ENCODE results near the gene ANKRD37. TPM values are rescaled to one million over a fixed set of nuclear protein-coding genes. Genes with fewer than 3 reads are reported as not detected.

The ANKRD37 gene
- total RNA-seq, 2 donors from 2014 or later, result 16.1 to 19.1 TPM

DNA sequence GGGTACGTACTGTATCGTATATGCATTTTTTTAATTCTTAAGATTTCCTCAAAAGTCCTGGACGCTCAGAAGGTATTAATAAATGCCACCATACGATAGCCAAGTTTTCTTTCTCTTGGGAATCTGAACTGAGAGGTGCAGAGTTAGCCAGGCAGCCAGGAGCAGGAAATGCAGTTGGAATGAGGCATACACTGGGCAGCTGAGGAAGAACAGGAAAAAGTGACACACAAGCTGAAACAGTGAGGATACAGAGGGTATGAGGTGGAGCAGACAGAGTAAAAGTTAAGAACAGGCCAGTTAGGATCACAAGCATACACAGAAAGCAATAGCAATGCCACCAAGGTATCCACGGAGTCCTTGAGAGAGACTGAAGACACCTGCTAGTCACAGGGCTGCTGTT is 15.8 kb downstream of the ANKRD37 start:
- no peak for ATAC-seq
- H3K36me3 Mint-ChIP-seq (ENCODE audit: low read depth), result peaks cover 10% of the 10 kb centered on the region
- H3K4me1 Mint-ChIP-seq, result peaks cover 4% of the 10 kb centered on the region

DNA sequence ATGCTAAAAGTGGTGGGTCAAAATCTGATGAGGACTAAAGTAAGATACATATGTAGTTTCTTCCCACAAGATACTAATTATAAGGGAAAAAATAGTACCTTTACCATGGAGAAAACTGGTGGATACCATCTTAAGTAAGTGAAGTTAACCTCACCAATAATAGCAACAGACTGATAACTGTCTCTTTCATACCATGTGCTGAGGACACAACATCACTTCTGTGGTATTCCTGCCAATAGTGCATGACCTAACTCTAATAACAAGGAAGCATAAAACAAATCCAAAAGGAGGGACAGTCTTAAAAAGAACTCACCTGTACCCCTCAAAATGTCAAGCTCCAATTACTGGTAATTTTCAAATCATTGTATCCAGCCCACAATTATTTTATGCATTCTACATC is 20.3 kb downstream of the ANKRD37 start:
- Mint-ChIP-seq H3K27ac (no peak overlapping the region), H3K36me3 (ENCODE audit: low read depth) (peaks cover 16% of the 10 kb centered on the region), H3K4me3 (no peak overlapping the region), H3K4me1 (peaks cover 17% of the 10 kb centered on the region), H3K27me3 (no peaks in the 10 kb centered on the region)
- no peak for ATAC-seq
- DNase-seq, result no peak
- no peaks in the 10 kb centered on the region for H3K9me3 ChIP-seq (ENCODE audit: control insufficient read depth, low read length, poor library complexity, severe bottlenecking)

More for the DNA sequence above, 15.8 kb downstream of the ANKRD37 start:
- Mint-ChIP-seq H3K4me3 (no peak overlapping the region), H3K27ac (no peak overlapping the region), H3K27me3 (no peaks in the 10 kb centered on the region)
- no peak for DNase-seq
- no peaks in the 10 kb centered on the region for H3K9me3 ChIP-seq (ENCODE audit: control insufficient read depth, low read length, poor library complexity, severe bottlenecking)

DNA sequence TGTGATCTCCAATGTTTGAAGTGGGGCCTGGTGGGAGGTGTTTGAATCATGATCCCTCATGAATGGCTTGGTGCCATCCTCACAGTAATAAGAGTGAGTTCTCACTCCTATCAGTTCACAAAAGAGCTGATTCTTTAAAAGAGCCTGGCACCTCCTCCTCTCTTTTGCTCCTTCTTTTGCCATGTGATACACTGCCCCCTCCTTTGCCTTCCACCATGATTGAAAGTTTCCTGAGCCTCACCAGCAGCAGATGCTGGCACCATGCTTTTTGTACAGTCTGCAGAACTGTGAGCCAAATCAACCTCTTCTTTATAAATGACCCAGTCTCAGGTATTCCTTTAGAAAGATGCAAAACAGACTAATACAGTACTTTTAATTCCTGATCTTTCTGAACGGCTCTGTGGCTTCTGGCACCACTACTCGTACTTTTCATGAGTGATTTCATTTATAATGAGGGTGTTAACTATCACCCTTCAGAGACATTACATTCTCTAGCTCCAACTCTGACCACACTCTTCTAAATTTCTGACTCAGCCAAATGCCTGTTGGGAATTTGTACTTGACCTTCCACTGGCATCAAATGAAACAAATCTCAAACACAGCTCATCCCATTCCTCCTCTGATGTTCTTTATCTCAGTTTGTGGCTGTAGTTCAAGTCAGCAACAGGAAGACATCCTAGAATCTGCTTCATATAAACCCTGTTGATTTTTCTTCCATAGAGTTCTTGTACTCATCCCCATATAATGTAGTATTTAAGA is 24.9 kb downstream of the ANKRD37 start:
- no peak for ATAC-seq
- H3K36me3 Mint-ChIP-seq (ENCODE audit: low read depth), result peaks cover 19% of the 10 kb centered on the region
- H3K27ac Mint-ChIP-seq, result no peak overlapping the region
- no peaks in the 10 kb centered on the region for H3K9me3 ChIP-seq (ENCODE audit: control insufficient read depth, low read length, poor library complexity, severe bottlenecking)
- peaks cover 38% of the 10 kb centered on the region for H3K4me1 Mint-ChIP-seq
- no peak overlapping the region for H3K4me3 Mint-ChIP-seq
- no peak for DNase-seq
- H3K27me3 Mint-ChIP-seq, result no peaks in the 10 kb centered on the region

DNA sequence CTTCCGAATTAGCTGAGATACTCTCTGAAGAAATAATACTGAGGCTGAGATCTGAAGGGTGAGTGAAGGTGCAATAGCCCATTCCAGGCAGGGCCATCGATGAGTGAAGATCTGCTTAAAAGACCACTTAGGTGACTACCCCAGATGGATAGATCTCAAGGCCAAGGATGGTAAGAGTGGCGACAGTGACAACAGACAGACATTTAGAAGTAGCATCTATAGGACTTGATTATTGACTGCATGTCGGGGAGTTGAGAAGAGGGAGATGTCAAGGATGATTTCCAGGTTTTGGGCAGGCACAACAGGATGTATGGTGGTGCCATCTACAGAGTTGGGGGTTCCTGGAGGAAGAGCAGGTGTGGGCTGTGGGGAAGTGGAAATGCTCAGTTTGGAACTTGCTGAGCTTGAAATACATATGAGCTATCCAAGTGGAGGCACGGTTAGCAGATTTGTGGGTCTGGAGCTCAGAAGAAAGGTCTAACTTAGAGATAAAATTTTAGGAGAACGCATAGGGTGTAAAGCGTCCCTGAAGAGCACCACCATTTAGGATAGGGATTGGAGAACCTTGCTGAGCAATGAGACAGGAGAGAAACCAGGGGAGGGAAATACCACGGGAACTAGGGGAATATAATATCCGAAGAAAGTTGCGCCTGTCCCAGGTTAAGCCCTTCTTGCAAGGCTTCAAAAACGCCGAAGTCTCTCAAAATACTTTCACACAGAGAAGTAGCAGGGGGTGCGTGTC is 28.4 kb downstream of the ANKRD37 start:
- Mint-ChIP-seq H3K36me3 (ENCODE audit: low read depth) (peaks cover 11% of the 10 kb centered on the region), H3K4me3 (peak overlapping the region; percentile 98), H3K27me3 (peaks cover 6% of the 10 kb centered on the region), H3K27ac (peak overlapping the region; percentile 100), H3K4me1 (peaks cover 28% of the 10 kb centered on the region)
- no peaks in the 10 kb centered on the region for H3K9me3 ChIP-seq (ENCODE audit: control insufficient read depth, low read length, poor library complexity, severe bottlenecking)
- no peak for DNase-seq
- no peak for ATAC-seq

DNA sequence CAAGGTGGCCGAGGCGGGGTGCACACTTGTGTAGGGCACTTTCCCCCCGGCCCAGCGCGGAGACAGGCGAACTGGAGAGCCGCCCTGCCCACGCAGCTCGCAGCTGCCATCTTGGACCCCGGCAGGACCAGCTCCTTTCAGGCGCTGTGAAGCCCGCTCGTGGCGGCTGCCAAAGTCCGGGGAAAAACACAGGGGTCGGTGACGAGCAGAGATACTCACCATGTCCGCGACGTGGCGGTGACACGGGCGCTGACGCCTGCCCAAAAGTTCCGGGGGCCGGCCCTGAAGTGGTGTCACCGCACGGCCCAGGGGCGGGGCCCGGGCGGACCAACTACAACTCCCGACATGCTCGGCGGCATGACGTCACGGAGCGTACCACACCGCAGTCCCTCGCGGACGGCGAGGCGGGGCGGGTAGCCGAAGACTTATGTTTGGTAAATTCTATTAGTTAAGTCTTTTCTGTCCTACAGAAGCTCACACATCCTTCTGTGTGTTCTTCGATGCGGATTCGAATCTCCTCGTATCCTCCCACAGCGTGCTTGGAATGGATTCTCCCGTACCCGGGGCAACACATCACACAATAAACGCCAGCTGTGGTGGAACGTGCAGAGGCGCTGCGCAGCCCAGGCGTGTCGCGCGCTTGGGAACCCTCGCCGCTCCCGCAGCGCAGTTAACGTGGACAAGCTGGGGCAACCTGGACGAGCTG is 29.2 kb downstream of the ANKRD37 start, which contains the start of gene UFSP2:
TSS of gene UFSP2 (minus strand) at position 318 of the 706 bp plus-strand sequence. CDS start at position 222, 96 bp downstream.
- DNase-seq (peak; percentile 84 to 89 (median 86)), ATAC-seq (peak; percentile 89)
- H3K4me1 Mint-ChIP-seq, result peaks cover 28% of the 10 kb centered on the region
- H3K27ac Mint-ChIP-seq, result peak within 1 kb of the TSS; percentile 100
- H3K9me3 ChIP-seq (ENCODE audit: control insufficient read depth, low read length, poor library complexity, severe bottlenecking), result no peaks in the 10 kb centered on the region
- peaks cover 6% of the 10 kb centered on the region for H3K27me3 Mint-ChIP-seq
- H3K36me3 Mint-ChIP-seq (ENCODE audit: low read depth), result peaks cover 11% of the 10 kb centered on the region
- H3K4me3 Mint-ChIP-seq, result peak within 1 kb of the TSS; percentile 98

DNA sequence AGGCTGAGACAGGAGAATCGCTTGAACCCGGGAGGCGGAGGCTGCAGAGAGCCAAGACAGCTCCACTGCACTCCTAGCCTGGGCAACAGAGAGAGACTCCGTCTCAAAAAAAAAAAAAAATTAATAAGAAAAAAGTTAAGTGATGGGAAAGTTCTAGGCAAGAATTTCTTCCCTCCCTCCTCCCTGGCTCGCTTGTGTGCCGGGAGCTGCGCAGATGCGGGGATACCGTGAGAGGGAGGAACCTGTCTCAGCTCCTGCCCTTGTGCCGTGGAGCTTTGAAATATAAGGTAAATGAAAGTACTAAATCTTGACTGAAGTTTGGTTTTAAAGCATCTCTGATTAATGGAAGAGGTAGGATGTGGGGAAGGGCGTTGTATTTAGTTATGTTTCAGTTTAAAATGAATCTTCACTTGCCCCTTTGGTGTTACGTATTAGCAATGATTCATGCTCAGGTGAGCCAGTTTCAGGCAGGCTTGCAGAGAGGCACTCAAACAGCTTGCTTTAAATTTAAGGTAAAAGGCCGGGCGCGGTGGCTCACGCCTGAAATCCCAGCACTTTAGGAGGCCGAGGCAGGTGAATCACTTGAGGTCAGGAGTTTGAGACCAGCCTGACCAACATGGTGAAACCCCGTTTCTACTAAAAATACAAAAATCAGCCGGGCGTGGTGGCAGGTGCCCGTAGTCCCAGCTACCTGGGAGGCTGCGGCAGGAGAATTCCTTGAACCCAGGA is 30.5 kb downstream of the ANKRD37 start:
- Mint-ChIP-seq H3K4me1 (peaks cover 20% of the 10 kb centered on the region), H3K36me3 (ENCODE audit: low read depth) (peaks cover 5% of the 10 kb centered on the region), H3K27me3 (peaks cover 12% of the 10 kb centered on the region), H3K27ac (peak overlapping the region; percentile 100), H3K4me3 (peak overlapping the region; percentile 39)
- H3K9me3 ChIP-seq (ENCODE audit: control insufficient read depth, low read length, poor library complexity, severe bottlenecking), result no peaks in the 10 kb centered on the region
- DNase-seq, result no peak
- no peak for ATAC-seq

DNA sequence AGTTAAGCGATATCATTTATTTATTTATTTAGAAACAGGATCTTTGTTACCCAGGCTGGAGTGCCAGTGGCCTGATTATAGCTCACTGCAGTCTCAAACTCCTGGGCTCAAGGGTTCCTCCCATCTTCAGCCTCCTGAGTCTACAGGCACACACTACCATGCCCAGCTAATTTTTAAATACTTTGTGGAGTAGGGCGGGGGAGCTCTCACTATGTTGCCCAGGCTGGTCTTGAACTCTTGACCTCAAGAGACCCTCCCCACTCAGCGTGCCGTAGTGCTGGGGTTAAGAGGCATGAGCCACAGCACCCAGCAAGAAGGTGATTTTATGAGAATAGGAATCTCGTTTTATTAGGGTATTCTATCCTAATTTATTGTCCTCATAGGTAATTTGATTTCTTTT is 33.0 kb downstream of the ANKRD37 start:
- H3K4me3 Mint-ChIP-seq, result no peak overlapping the region
- DNase-seq, result no peak
- peaks cover 12% of the 10 kb centered on the region for H3K27me3 Mint-ChIP-seq
- no peak overlapping the region for H3K27ac Mint-ChIP-seq
- H3K4me1 Mint-ChIP-seq, result peaks cover 12% of the 10 kb centered on the region
- ATAC-seq, result no peak
- peaks cover 5% of the 10 kb centered on the region for H3K36me3 Mint-ChIP-seq (ENCODE audit: low read depth)
- H3K9me3 ChIP-seq (ENCODE audit: control insufficient read depth, low read length, poor library complexity, severe bottlenecking), result no peaks in the 10 kb centered on the region

DNA sequence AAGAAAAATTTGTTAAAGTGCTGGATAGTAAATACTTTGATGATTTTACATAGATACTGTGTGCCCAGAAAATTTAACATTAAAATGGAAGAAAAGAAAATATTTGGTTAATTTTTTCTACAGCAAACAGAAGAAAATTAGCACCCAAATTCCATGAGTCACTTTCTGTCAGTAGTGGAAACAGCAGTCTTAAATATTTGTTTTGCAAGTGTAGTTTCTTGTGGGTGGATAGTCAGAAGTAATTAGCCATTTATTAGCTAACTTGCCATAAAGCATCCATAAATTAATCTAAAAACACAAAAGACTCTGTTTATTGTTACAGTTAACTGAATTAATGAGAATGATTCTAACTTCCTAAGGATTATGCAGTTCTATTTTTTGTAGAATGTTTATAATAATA is 38.8 kb downstream of the ANKRD37 start:
- ATAC-seq (no peak), DNase-seq (no peak)
- H3K4me3 Mint-ChIP-seq, result no peak overlapping the region
- no peaks in the 10 kb centered on the region for H3K4me1 Mint-ChIP-seq
- peaks cover 6% of the 10 kb centered on the region for H3K27me3 Mint-ChIP-seq
- H3K9me3 ChIP-seq (ENCODE audit: control insufficient read depth, low read length, poor library complexity, severe bottlenecking), result no peaks in the 10 kb centered on the region
- H3K27ac Mint-ChIP-seq, result no peak overlapping the region
- H3K36me3 Mint-ChIP-seq (ENCODE audit: low read depth), result no peaks in the 10 kb centered on the region

DNA sequence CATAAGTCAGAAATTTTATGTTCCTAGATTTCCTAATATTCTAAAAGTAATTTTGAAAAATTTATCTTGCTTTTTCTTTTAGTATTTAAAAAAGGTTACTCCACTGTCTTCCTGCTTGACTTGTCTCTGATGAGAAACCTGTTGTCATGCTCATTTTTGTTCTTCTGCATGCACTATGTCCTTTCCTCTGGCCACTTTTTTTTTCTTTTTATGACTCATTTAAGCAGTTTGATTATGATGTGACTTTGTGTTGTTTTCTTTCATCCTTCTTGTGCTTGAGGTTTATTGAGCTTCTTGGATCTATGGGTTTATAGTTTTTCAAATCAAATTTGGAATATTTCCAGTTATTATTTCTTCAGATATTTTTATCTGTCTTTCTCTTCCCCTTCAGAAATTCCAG is 41.2 kb downstream of the ANKRD37 start:
- ATAC-seq, result no peak
- H3K27ac Mint-ChIP-seq, result no peak overlapping the region
- H3K9me3 ChIP-seq (ENCODE audit: control insufficient read depth, low read length, poor library complexity, severe bottlenecking), result no peaks in the 10 kb centered on the region
- H3K36me3 Mint-ChIP-seq (ENCODE audit: low read depth), result no peaks in the 10 kb centered on the region
- no peaks in the 10 kb centered on the region for H3K4me1 Mint-ChIP-seq
- H3K4me3 Mint-ChIP-seq, result no peak overlapping the region
- no peaks in the 10 kb centered on the region for H3K27me3 Mint-ChIP-seq
- no peak for DNase-seq

DNA sequence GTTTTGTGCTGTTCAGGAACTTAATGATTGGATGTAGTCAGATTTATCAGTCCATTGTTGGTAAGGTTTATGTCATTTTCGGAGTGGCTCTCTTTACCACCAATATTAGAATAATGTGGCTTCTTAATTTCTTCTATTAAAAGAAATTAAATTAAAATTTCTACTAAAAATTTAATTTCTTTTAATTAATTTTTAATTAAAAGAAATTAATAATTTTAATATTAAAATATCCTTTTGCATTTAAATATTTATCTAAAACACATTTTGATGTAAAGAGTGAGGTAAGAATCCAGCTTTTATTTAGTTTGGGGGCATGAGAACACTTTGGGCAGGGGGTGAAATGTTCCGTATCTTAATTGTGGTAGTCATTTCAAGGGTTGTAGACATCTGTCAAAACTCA is 44.8 kb downstream of the ANKRD37 start:
- no peaks in the 10 kb centered on the region for H3K36me3 Mint-ChIP-seq (ENCODE audit: low read depth)
- no peaks in the 10 kb centered on the region for H3K27me3 Mint-ChIP-seq
- H3K9me3 ChIP-seq (ENCODE audit: control insufficient read depth, low read length, poor library complexity, severe bottlenecking), result no peaks in the 10 kb centered on the region
- H3K27ac Mint-ChIP-seq, result no peak overlapping the region
- no peaks in the 10 kb centered on the region for H3K4me1 Mint-ChIP-seq
- H3K4me3 Mint-ChIP-seq, result no peak overlapping the region
- DNase-seq, result no peak
- ATAC-seq, result no peak

DNA sequence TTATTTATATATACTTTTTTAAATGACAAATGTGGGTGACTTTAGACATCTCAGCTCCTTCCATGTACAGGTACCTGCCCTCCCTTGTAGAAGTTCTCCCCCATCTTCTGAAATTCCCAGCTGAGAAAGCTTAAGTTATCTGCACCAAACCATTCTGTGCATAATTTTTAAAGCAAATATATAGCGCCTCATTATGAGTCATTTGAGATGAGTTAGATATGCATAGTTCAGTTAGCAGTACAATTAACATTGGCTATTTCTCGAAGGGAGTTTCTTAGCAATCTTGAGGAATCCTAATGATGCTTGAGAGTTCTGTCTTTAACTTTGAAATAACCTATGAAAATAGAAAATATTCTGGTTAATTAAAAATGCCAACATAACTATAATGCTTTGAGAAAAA is 48.6 kb downstream of the ANKRD37 start:
- Mint-ChIP-seq H3K27me3 (peaks cover 1% of the 10 kb centered on the region), H3K4me3 (no peak overlapping the region), H3K27ac (no peak overlapping the region)

More for the DNA sequence above, 48.6 kb downstream of the ANKRD37 start:
- H3K9me3 ChIP-seq (ENCODE audit: control insufficient read depth, low read length, poor library complexity, severe bottlenecking), result no peaks in the 10 kb centered on the region
- ATAC-seq (no peak), DNase-seq (no peak)
- Mint-ChIP-seq H3K36me3 (ENCODE audit: low read depth) (no peaks in the 10 kb centered on the region), H3K4me1 (no peaks in the 10 kb centered on the region)

Measured in T-helper 17 cell (primary cell).